IMR-90 (cell line): ENCODE measurements around the gene RHOC. TPM values are rescaled to one million over a fixed set of nuclear protein-coding genes. Genes with fewer than 3 reads are reported as not detected.

Source experiments
- ATAC-seq: fragments of 200-7000 bp; cut with Tn5 transposase; 2 replicates; pipeline ENCODE4 v1.9.1; 2020; ENCODE audit warnings: low read depth, mild to moderate bottlenecking, moderate library complexity
- BruUV-seq: library from RNA; stranded (reverse); fragments of 400-500 nt; replicated peaks from 2 replicates; lab custom pipeline; 2021; lab: Mats Ljungman, UMichigan
- CTCF ChIA-PET: fragments of 300-600 bp; formaldehyde crosslinking; extraction: SDS; loops from one replicate; lab custom pipeline; 2021; ENCODE audit warnings: antibody characterized with exemption; lab: Yijun Ruan, JAX
- POLR2A ChIA-PET: fragments of 300-600 bp; sonication (Branson Sonifier 250); formaldehyde crosslinking; loops from one replicate; lab custom pipeline; 2022; ENCODE audit warnings: antibody characterized with exemption; ENCODE audit not compliant: unreplicated experiment; lab: Charles Lee
- DNase-seq: peaks from one replicate; pipeline ENCODE4 v3.0.0; 2013
- H2AFZ ChIP-seq: replicated peaks from 2 replicates; pipeline ENCODE3; 2013; ENCODE audit warnings: low read length, mild to moderate bottlenecking; ENCODE audit not compliant: poor library complexity
- H2AK5ac ChIP-seq: 2 replicates; pipeline ENCODE4 v1.6.1; 2013; ENCODE audit warnings: low read depth, low read length, inconsistent platforms
- H2AK9ac ChIP-seq: replicated peaks from 2 replicates; pipeline ENCODE3; 2013; ENCODE audit warnings: mild to moderate bottlenecking, low read depth, low read length, moderate library complexity; ENCODE audit not compliant: poor library complexity
- H2BK120ac ChIP-seq: 2 replicates; pipeline ENCODE4 v1.6.1; 2013; ENCODE audit warnings: low read depth, low read length, inconsistent platforms
- H2BK15ac ChIP-seq: 3 replicates; pipeline ENCODE4 v1.6.1; 2013; ENCODE audit warnings: low read depth, low read length, inconsistent platforms
- H2BK20ac ChIP-seq: 2 replicates; pipeline ENCODE4 v1.6.1; 2013; ENCODE audit warnings: low read depth, mild to moderate bottlenecking, inconsistent platforms, low read length, moderate library complexity
- H2BK5ac ChIP-seq: 2 replicates; pipeline ENCODE4 v1.6.1; 2013; ENCODE audit warnings: mild to moderate bottlenecking, low read depth, low read length, inconsistent platforms; ENCODE audit not compliant: poor library complexity, severe bottlenecking
- H3K14ac ChIP-seq: replicated peaks from 2 replicates; pipeline ENCODE4 v1.6.1; 2013; ENCODE audit warnings: low read depth, low read length, inconsistent platforms
- H3K18ac ChIP-seq: 2 replicates; pipeline ENCODE4 v1.6.1; 2013; ENCODE audit warnings: low read depth, low read length, control low read depth
- H3K23ac ChIP-seq: 2 replicates; pipeline ENCODE4 v1.6.1; 2013; ENCODE audit warnings: low read depth, low read length, inconsistent platforms
- H3K27ac ChIP-seq: 2 replicates; pipeline ENCODE4 v1.5.1; 2013; ENCODE audit warnings: mild to moderate bottlenecking, control low read depth, low read length; ENCODE audit not compliant: insufficient read depth
- H3K27me3 ChIP-seq: 2 replicates; pipeline ENCODE4 v1.6.1; 2013; ENCODE audit warnings: low read length; ENCODE audit not compliant: control insufficient read depth, insufficient read depth
- H3K36me3 ChIP-seq: 2 replicates; pipeline ENCODE4 v1.6.1; 2013; ENCODE audit warnings: low read length, mixed read lengths; ENCODE audit not compliant: control insufficient read depth, insufficient read depth
- H3K4ac ChIP-seq: 2 replicates; pipeline ENCODE4 v1.6.1; 2013; ENCODE audit warnings: low read depth, low read length, inconsistent platforms
- H3K4me1 ChIP-seq: 2 replicates; pipeline ENCODE4 v1.6.1; 2013; ENCODE audit warnings: low read length, mixed read lengths; ENCODE audit not compliant: control insufficient read depth, insufficient read depth
- H3K4me2 ChIP-seq: 2 replicates; pipeline ENCODE4 v1.6.1; 2013; ENCODE audit warnings: low read depth, mild to moderate bottlenecking, control low read depth, low read length, moderate library complexity
- H3K4me3 ChIP-seq: 2 replicates; pipeline ENCODE4 v1.5.1; 2013; ENCODE audit warnings: low read depth, mild to moderate bottlenecking, control low read depth, low read length, moderate library complexity; ENCODE audit not compliant: insufficient read depth
- H3K56ac ChIP-seq: 2 replicates; pipeline ENCODE4 v1.6.1; 2013; ENCODE audit warnings: low read length, inconsistent platforms; ENCODE audit not compliant: insufficient read depth; ENCODE audit errors: extremely low read depth
- H3K79me1 ChIP-seq, 2 experiments: 2 replicates each; pipeline ENCODE4 v1.6.1; 2013; ENCODE audit warnings: low read length in 2 of 2, inconsistent platforms in 1 of 2, low read depth in 1 of 2
- H3K9ac ChIP-seq: 2 replicates; pipeline ENCODE4 v1.6.1; 2013; ENCODE audit warnings: low read depth, low read length, control low read depth
- H3K9me1 ChIP-seq: 2 replicates; pipeline ENCODE4 v1.6.1; 2013; ENCODE audit warnings: low read length, inconsistent platforms; ENCODE audit not compliant: insufficient read depth
- H3K9me3 ChIP-seq: 2 replicates; pipeline ENCODE4 v1.6.1; 2013; ENCODE audit warnings: low read length; ENCODE audit not compliant: control insufficient read depth, insufficient read depth
- H4K20me1 ChIP-seq: 2 replicates; pipeline ENCODE4 v1.6.1; 2013; ENCODE audit warnings: low read length, inconsistent platforms; ENCODE audit not compliant: insufficient read depth
- H4K5ac ChIP-seq: 2 replicates; pipeline ENCODE4 v1.6.1; 2013; ENCODE audit warnings: mild to moderate bottlenecking, low read depth, low read length, control low read depth
- H4K8ac ChIP-seq, 2 experiments: 2 replicates each; pipeline ENCODE4 v1.6.1; 2013; ENCODE audit warnings: low read depth in 2 of 2, low read length in 2 of 2, control low read depth in 1 of 2, inconsistent platforms in 1 of 2
- H4K91ac ChIP-seq: 2 replicates; pipeline ENCODE4 v1.6.1; 2013; ENCODE audit warnings: low read depth, low read length, inconsistent platforms; ENCODE audit not compliant: insufficient read depth
- CHD1 ChIP-seq: IDR thresholded peaks from 2 replicates; pipeline ENCODE4 v1.6.1; 2012; ENCODE audit warnings: low read depth, low read length, improper control_type of control experiment
- ELK1 ChIP-seq: fragments of 150-350 bp; IDR thresholded peaks from 2 replicates; pipeline ENCODE4 v1.6.1; 2016; ENCODE audit warnings: low read depth, mild to moderate bottlenecking, low read length, moderate library complexity, borderline replicate concordance
- MAFK ChIP-seq: IDR thresholded peaks from 2 replicates; pipeline ENCODE4 v1.6.1; 2012; ENCODE audit warnings: low read depth, low read length, improper control_type of control experiment
- MXI1 ChIP-seq: IDR thresholded peaks from 2 replicates; pipeline ENCODE4 v1.6.1; 2012; ENCODE audit warnings: low read depth, mild to moderate bottlenecking, low read length, moderate library complexity, borderline replicate concordance
- NFE2L2 ChIP-seq: fragments of 150-350 bp; IDR thresholded peaks from 2 replicates; pipeline ENCODE4 v1.6.1; 2016; ENCODE audit warnings: low read depth, mild to moderate bottlenecking, low read length
- POLR2A ChIP-seq: IDR thresholded peaks from 2 replicates; pipeline ENCODE4 v1.6.1; 2012; ENCODE audit warnings: mild to moderate bottlenecking, low read depth, low read length
- RAD21 ChIP-seq: IDR thresholded peaks from 2 replicates; pipeline ENCODE4 v1.6.1; 2012; ENCODE audit warnings: low read length, improper control_type of control experiment
- RCOR1 ChIP-seq: IDR thresholded peaks from 2 replicates; pipeline ENCODE4 v1.6.1; 2012; ENCODE audit warnings: mild to moderate bottlenecking, low read length, improper control_type of control experiment; ENCODE audit not compliant: insufficient replicate concordance
- WGBS, 2 experiments: methylation state at CpG; one replicate each; pipeline versions ENCODE4 v1.1.5 to v1.1.7; 2013; ENCODE audit warnings: missing lambda C conversion rate in 2 of 2; ENCODE audit not compliant: insufficient read length in 1 of 2; ENCODE audit errors: extremely low coverage in 2 of 2; 5-methylcytosine and 5-hydroxymethylcytosine counted together
- dilution Hi-C: fragments of 300-500 bp; cut with HindIII; formaldehyde crosslinking; loops from one replicate; pipeline ENCODE4 v1.14.3; 2018; ENCODE audit warnings: low sequenced_read_pairs; ENCODE audit not compliant: unreplicated experiment
- in situ Hi-C: fragments of 300-500 bp; cut with MboI; formaldehyde crosslinking; loops from 3 replicates; pipeline ENCODE4 v1.14.3; 2019; ENCODE audit warnings: low sequenced_read_pairs, inconsistent platforms, mixed read lengths
- intact Hi-C: fragments of 100-400 bp; cut with micrococcal nuclease; formaldehyde crosslinking; loops from 2 replicates; pipeline ENCODE4 v1.10.0; 2022
- polyA plus RNA-seq, 3 experiments: library from polyadenylated mRNA; depleted of rRNA; stranded (reverse); fragments of >200 nt; gene quantifications; 2 replicates each; pipeline ENCODE4 v1.2.3, GENCODE V29; 2012; ENCODE audit warnings: low replicate concordance in 1 of 3
- total RNA-seq: library from RNA; depleted of rRNA; stranded (reverse); fragments of >200 nt; gene quantifications from 2 replicates; pipeline ENCODE4 v1.2.3, GENCODE V29; 2012
- TF ChIP-seq, protein P1 (sequence below): fragments of 150-350 bp; IDR thresholded peaks from 2 replicates; pipeline ENCODE4 v1.6.1; 2017; ENCODE audit warnings: mild to moderate bottlenecking, antibody characterized with exemption, low read length, low read depth

Gene RHOC
- total and polyA plus RNA-seq, 2 of the 4 experiments (the other 2 are of a cell fraction): 764 to 839 TPM

DNA sequence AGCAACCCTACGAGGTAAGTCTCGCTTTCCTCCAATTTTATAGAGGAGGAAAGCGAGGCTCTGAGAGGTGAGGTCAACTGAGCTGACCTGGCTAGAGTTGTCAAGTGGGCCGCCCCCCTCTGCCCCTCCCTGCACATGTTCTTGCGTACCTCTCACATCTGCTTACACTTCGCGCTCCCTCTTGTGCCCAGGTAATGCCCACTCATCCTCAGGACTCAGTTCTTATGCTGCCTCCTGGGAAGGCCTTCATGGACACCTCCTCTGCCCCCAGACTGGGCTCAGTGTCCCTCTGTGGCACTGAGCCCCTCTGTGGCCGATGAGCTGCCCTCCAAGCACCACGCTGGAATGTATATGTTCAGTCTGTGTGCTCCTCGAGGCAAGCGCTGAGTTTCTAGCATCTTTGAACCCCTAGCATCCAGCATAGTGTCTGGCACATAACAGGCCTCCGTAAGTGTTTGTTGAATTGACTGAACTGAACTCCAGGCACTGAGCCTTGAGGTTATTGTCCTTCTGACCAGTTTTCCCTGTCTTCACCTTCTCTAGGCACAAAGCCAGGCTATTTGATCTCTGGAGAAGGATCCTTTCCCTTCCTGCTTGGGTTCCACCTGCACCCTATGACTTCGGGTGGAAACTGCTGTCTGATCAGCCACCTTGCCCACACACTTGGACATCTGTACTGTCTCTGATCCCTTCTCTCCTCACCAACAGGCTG is 19.0 kb downstream of the RHOC start:
- H3K23ac ChIP-seq: 0 out of 2 replicates have a peak overlapping the region, but pooled peaks have one; percentile 60
- DNase-seq (no peak), ATAC-seq (no peak)
- H2BK20ac ChIP-seq: no peak overlapping the region
- H3K9me3 ChIP-seq: no peaks in the 10 kb centered on the region
- H3K27ac ChIP-seq: no peak overlapping the region
- H2BK5ac ChIP-seq: no peak overlapping the region
- H2AK9ac ChIP-seq: no peak overlapping the region
- peak overlapping the region; percentile 43; the same call in 1 of the 2 replicates for H2AK5ac ChIP-seq
- H2BK120ac ChIP-seq: no peak overlapping the region
- H3K27me3 ChIP-seq: no peaks in the 10 kb centered on the region
- H3K4me3 ChIP-seq: no peak overlapping the region
- peaks cover 3% of the 10 kb centered on the region for H3K4me1 ChIP-seq
- H3K4ac ChIP-seq: no peak overlapping the region
- TF ChIP-seq POLR2A: no peak
- no peak for TF ChIP-seq NFE2L2
- no peak for TF ChIP-seq MXI1
- no peak for TF ChIP-seq MAFK
- no peak for TF ChIP-seq CHD1
- TF ChIP-seq RCOR1: no peak
- TF ChIP-seq ELK1: no peak
- TF ChIP-seq, protein P1, sequence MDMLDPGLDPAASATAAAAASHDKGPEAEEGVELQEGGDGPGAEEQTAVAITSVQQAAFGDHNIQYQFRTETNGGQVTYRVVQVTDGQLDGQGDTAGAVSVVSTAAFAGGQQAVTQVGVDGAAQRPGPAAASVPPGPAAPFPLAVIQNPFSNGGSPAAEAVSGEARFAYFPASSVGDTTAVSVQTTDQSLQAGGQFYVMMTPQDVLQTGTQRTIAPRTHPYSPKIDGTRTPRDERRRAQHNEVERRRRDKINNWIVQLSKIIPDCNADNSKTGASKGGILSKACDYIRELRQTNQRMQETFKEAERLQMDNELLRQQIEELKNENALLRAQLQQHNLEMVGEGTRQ: no peak
- TF ChIP-seq RAD21: no peak
- H4K20me1 ChIP-seq: peaks cover 15% of the 10 kb centered on the region; the same call in 1 of the 2 replicates
- peaks cover 21% of the 10 kb centered on the region for H3K9me1 ChIP-seq
- 89% methylated on average over 4 of the region's 13 CpGs; no CpG with 5 or more reads in 1 of the 2 experiments for WGBS, 2 experiments
- POLR2A ChIA-PET: no interaction called here
- no peak overlapping the region for H3K4me2 ChIP-seq
- H3K56ac ChIP-seq: no peak overlapping the region
- BruUV-seq: no TSS peak
- intact Hi-C loops (no loop called here), in situ Hi-C loops (no loop called here), dilution Hi-C loops (no loop called here)
- no peak overlapping the region for H3K18ac ChIP-seq
- H2AFZ ChIP-seq: no peak overlapping the region
- H3K79me1 ChIP-seq: peaks cover 18 to 66% of the 10 kb centered on the region in 2 experiments
- H3K36me3 ChIP-seq: peaks cover 27% of the 10 kb centered on the region
- CTCF ChIA-PET: no interaction called here
- H2BK15ac ChIP-seq: no peak overlapping the region
- no peak overlapping the region for H4K5ac ChIP-seq
- no peak overlapping the region for H3K9ac ChIP-seq
- H4K8ac ChIP-seq: no peak overlapping the region
- H4K91ac ChIP-seq: no peak overlapping the region
- H3K14ac ChIP-seq: no peak overlapping the region
